K562 (cell line): ENCODE measurements around the gene RNF151. TPM values are rescaled to one million over a fixed set of nuclear protein-coding genes. Genes with fewer than 3 reads are reported as not detected.

Experiments used
- ATAC-seq: fragments of 200-7000 bp; cut with Tn5 transposase; 3 replicates; pipeline ENCODE4 v1.9.1; 2020; ENCODE audit warnings: moderate library complexity
- BruUV-seq: library from RNA; stranded (reverse); fragments of 400-500 nt; replicated peaks from 2 replicates; lab custom pipeline; 2021; lab: Mats Ljungman, UMichigan
- CTCF ChIA-PET: fragments of 300-600 bp; formaldehyde crosslinking; extraction: SDS; loops from one replicate; lab custom pipeline; 2021; ENCODE audit warnings: low intra/inter-chr PET ratio; lab: Yijun Ruan, JAX
- POLR2A ChIA-PET: fragments of 300-600, 350-650 bp; sonication (Branson Sonifier 250); formaldehyde crosslinking; extraction: SDS; loops from one replicate; lab custom pipeline; 2021; ENCODE audit warnings: antibody characterized with exemption, inconsistent platforms; lab: Yijun Ruan, JAX
- DNase-seq, 4 experiments: peaks; one replicate each; pipeline versions ENCODE4 v3.0.0 to v3.0.0-alpha.2; 2011 to 2018; ENCODE audit warnings: low spot score in 3 of 4, mixed read lengths in 3 of 4; ENCODE audit errors: extremely low read depth in 1 of 4
- FAIRE-seq: peaks from 2 replicates; lab custom pipeline; 2011; peaks lifted over from hg19 to GRCh38; lab: Jason Lieb, UNC
- H2AFZ ChIP-seq: 2 replicates; pipeline ENCODE4 v1.6.0; 2011; ENCODE audit warnings: low read depth, low read length, control low read depth, inconsistent platforms
- H3K27ac ChIP-seq: fragments of 200-600 bp; 3 replicates; pipeline ENCODE4 v1.8.0; 2011; ENCODE audit warnings: low read depth, mild to moderate bottlenecking, control low read depth, inconsistent platforms, low read length, moderate library complexity, mixed read lengths; ENCODE audit errors: extremely low read depth
- H3K27me3 ChIP-seq, 2 experiments: fragments of 300-600 bp in 1 of 2; 2 replicates in 1 of 2; 3 replicates in 1 of 2; pipeline versions ENCODE4 v1.6.0 to v1.8.0; 2011; ENCODE audit warnings: inconsistent platforms in 2 of 2, low read length in 2 of 2, mild to moderate bottlenecking in 1 of 2, mixed read lengths in 1 of 2, moderate library complexity in 1 of 2; ENCODE audit not compliant: control insufficient read depth in 2 of 2, insufficient read depth in 2 of 2
- H3K36me3 ChIP-seq: fragments of 300-600 bp; 3 replicates; pipeline ENCODE4 v1.8.0; 2011; ENCODE audit warnings: mild to moderate bottlenecking, low read length, inconsistent platforms; ENCODE audit not compliant: control insufficient read depth, insufficient read depth
- H3K4me1 ChIP-seq, 2 experiments: fragments of 200-600 bp in 1 of 2; replicated peaks in 1 of 2; 2 replicates in 1 of 2; 3 replicates in 1 of 2; pipeline versions ENCODE4 v1.5.1 to v1.8.0; 2011; ENCODE audit warnings: inconsistent platforms in 2 of 2, low read length in 2 of 2, mild to moderate bottlenecking in 1 of 2, mixed read lengths in 1 of 2, moderate library complexity in 1 of 2; ENCODE audit not compliant: control insufficient read depth in 2 of 2, insufficient read depth in 2 of 2
- H3K4me2 ChIP-seq: 2 replicates; pipeline ENCODE4 v1.6.1; 2011; ENCODE audit warnings: low read length, control low read depth, inconsistent platforms, mixed read lengths; ENCODE audit not compliant: insufficient read depth
- H3K4me3 ChIP-seq: fragments of 200-600 bp; sonication (generic), shearing (Covaris generic); 2 replicates; pipeline ENCODE4 v1.5.1; 2016; ENCODE audit warnings: control low read depth, inconsistent platforms
- H3K79me2 ChIP-seq: fragments of 200-600 bp; 3 replicates; pipeline ENCODE4 v1.8.0; 2011; ENCODE audit warnings: low read length, inconsistent platforms; ENCODE audit not compliant: control insufficient read depth, insufficient read depth
- H3K9ac ChIP-seq, 2 experiments: 2 replicates each; pipeline versions ENCODE4 v1.6.0 to v1.6.1; 2011; ENCODE audit warnings: low read depth in 2 of 2, low read length in 2 of 2, control low read depth in 1 of 2, inconsistent platforms in 1 of 2, mild to moderate bottlenecking in 1 of 2, mixed read lengths in 1 of 2; ENCODE audit not compliant: insufficient read depth in 1 of 2
- H3K9me1 ChIP-seq: one replicate; pipeline ENCODE4 v1.6.0; 2011; ENCODE audit warnings: inconsistent platforms, mild to moderate bottlenecking, low read length, moderate library complexity; ENCODE audit not compliant: control insufficient read depth, insufficient read depth
- H3K9me3 ChIP-seq: replicated peaks from 2 replicates; pipeline ENCODE4 v1.5.1; 2011; ENCODE audit warnings: low read depth, low read length, inconsistent platforms; ENCODE audit not compliant: control insufficient read depth, insufficient read depth
- H4K20me1 ChIP-seq: replicated peaks from 2 replicates; pipeline ENCODE4 v1.6.1; 2011; ENCODE audit warnings: low read length, inconsistent platforms, mixed read lengths; ENCODE audit not compliant: control insufficient read depth, insufficient read depth
- ATF7 ChIP-seq: fragments of 450-650 bp; IDR thresholded peaks from 2 replicates; pipeline ENCODE4 v1.7.1; 2014; ENCODE audit warnings: mild to moderate bottlenecking, moderate library complexity
- ETV5 ChIP-seq: sonication (generic); formaldehyde crosslinking; IDR thresholded peaks from 2 replicates; pipeline ENCODE4 v1.4.0; 2020; ENCODE audit warnings: low read depth, mild to moderate bottlenecking, missing genetic modification reagents
- FOXJ2 ChIP-seq: fragments of 200-800 bp; sonication (Bioruptor generic); IDR thresholded peaks from 2 replicates; pipeline ENCODE4 v1.6.1; 2016; ENCODE audit warnings: missing genetic modification characterization, missing compliant biosample characterization
- HDAC2 ChIP-seq: fragments of 450-650 bp; IDR thresholded peaks from 2 replicates; pipeline ENCODE4 v1.6.1; 2016; ENCODE audit warnings: mild to moderate bottlenecking
- HMGXB4 ChIP-seq: sonication (generic); formaldehyde crosslinking; IDR thresholded peaks from 2 replicates; pipeline ENCODE4 v1.8.1; 2023; ENCODE audit warnings: mild to moderate bottlenecking, missing genetic modification reagents
- KDM1A ChIP-seq, 2 experiments: fragments of 450-650 bp; IDR thresholded peaks; 2 replicates each; pipeline ENCODE4 v1.6.1; 2016; ENCODE audit warnings: mild to moderate bottlenecking in 2 of 2
- PRDM10 ChIP-seq: fragments of 450-650 bp; IDR thresholded peaks from 2 replicates; pipeline ENCODE4 v1.6.1; 2018; ENCODE audit not compliant: partially characterized antibody
- SMAD2 ChIP-seq: fragments of 150-350 bp; IDR thresholded peaks from 2 replicates; pipeline ENCODE4 v1.6.1; 2014; ENCODE audit warnings: low read depth, mild to moderate bottlenecking, low read length
- THRA ChIP-seq: fragments of 450-650 bp; IDR thresholded peaks from 2 replicates; pipeline ENCODE4 v1.6.1; 2017; ENCODE audit warnings: mild to moderate bottlenecking, moderate library complexity
- ZC3H4 ChIP-seq: sonication (generic); formaldehyde crosslinking; IDR thresholded peaks from 2 replicates; pipeline ENCODE4 v1.9.0; 2021; ENCODE audit warnings: missing genetic modification reagents, borderline replicate concordance
- ZFP1 ChIP-seq: fragments of 450-650 bp; formaldehyde crosslinking; IDR thresholded peaks from 2 replicates; pipeline ENCODE4 v1.4.0; 2020; ENCODE audit warnings: mild to moderate bottlenecking, mixed read lengths
- ZFP36 ChIP-seq: fragments of 150-350 bp; IDR thresholded peaks from 2 replicates; pipeline ENCODE4 v1.6.1; 2018; ENCODE audit warnings: low read length, low read depth; ENCODE audit not compliant: partially characterized antibody
- ZNF324 ChIP-seq: fragments of 250-450 bp; sonication (Bioruptor Pico); IDR thresholded peaks from 2 replicates; pipeline ENCODE4 v1.4.0; 2020; ENCODE audit warnings: mild to moderate bottlenecking
- ZNF586 ChIP-seq: fragments of 450-650 bp; formaldehyde crosslinking; conservative IDR thresholded peaks from 2 replicates; pipeline ENCODE4 v1.4.0; 2020; ENCODE audit warnings: mild to moderate bottlenecking, moderate library complexity
- ZNF79 ChIP-seq: fragments of 250-450 bp; sonication (Bioruptor Pico); IDR thresholded peaks from 2 replicates; pipeline ENCODE4 v1.4.0; 2020; ENCODE audit warnings: low read depth, mild to moderate bottlenecking, moderate library complexity
- WGBS: fragments of 100-300 bp; shearing (Covaris generic); methylation state at CpG from one replicate; pipeline ENCODE4 v1.1.6; 2016; ENCODE audit warnings: low coverage, mixed read lengths; ENCODE audit not compliant: insufficient coverage; ENCODE audit errors: missing lambda C conversion rate; 5-methylcytosine and 5-hydroxymethylcytosine counted together
- in situ Hi-C: fragments of 300-500 bp; cut with MboI; formaldehyde crosslinking; loops from 4 replicates; pipeline ENCODE4 v1.15.0; 2018; ENCODE audit warnings: inconsistent platforms, mixed read lengths
- intact Hi-C: fragments of 100-400 bp; cut with micrococcal nuclease; formaldehyde crosslinking; loops from 2 replicates; pipeline ENCODE4 v1.14.2; 2022
- polyA plus RNA-seq, 8 experiments: library from polyadenylated mRNA; depleted of rRNA in 4 of 8; stranded (reverse) in 5 of 8; unstranded in 3 of 8; fragments of >200 nt; fragmentation: Nextera tagmentation in 2 of 8; fragmentation: Illumina TruSeq in 1 of 8; extraction: Ambion mirVana in 2 of 8; extraction: Trizol in 1 of 8; gene quantifications; 2 replicates each; pipeline versions ENCODE4 v1.2.1 to v1.2.3, GENCODE V29; 2011 to 2014; ENCODE audit warnings: inconsistent platforms in 1 of 8, missing spikeins in 1 of 8
- total RNA-seq, 7 experiments: library from RNA; depleted of rRNA in 6 of 7; stranded (reverse); fragments of >200 nt in 6 of 7; fragmentation: Illumina TruSeq in 2 of 7; extraction: Trizol in 2 of 7; gene quantifications; 2 replicates each; pipeline versions ENCODE4 v1.2.1 to v1.2.3, GENCODE V29; 2011 to 2021; ENCODE audit warnings: low replicate concordance in 1 of 7

RNF151 gene
- total and polyA plus RNA-seq, 9 of the 15 experiments (the other 6 are each of a cell fraction or from before 2014, with no cell fraction given): not detected

GRCh38 chr16:1958715-1959268 is 7.9 kb upstream of the RNF151 start:
- H3K9me1 ChIP-seq: no peaks in the 10 kb centered on the region
- POLR2A ChIA-PET: no interaction called here
- peaks cover 31% of the 10 kb centered on the region for H4K20me1 ChIP-seq
- DNase-seq (no peak), FAIRE-seq (peak; percentile 35), ATAC-seq (no peak)
- H3K9ac ChIP-seq: peak overlapping the region; percentile 75 to 94
- H3K36me3 ChIP-seq: peaks cover 34% of the 10 kb centered on the region
- H3K27ac ChIP-seq: peak overlapping the region; percentile 58; the same call in 2 of the 3 replicates
- intact Hi-C loops: no loop called here
- WGBS: 39% methylated on average over 13 of the region's 14 CpGs
- no peaks in the 10 kb centered on the region for H3K9me3 ChIP-seq
- no peaks in the 10 kb centered on the region for H3K27me3 ChIP-seq
- peaks cover 45% of the 10 kb centered on the region for H3K79me2 ChIP-seq
- no TSS peak for BruUV-seq
- H3K4me1 ChIP-seq: peaks cover 8 to 52% of the 10 kb centered on the region in 2 experiments; a peak in 4 of 5 replicates
- peak overlapping the region; percentile 96 for H2AFZ ChIP-seq
- H3K4me2 ChIP-seq: peak overlapping the region; percentile 100
- peak overlapping the region; percentile 65 for H3K4me3 ChIP-seq
- CTCF ChIA-PET: interaction anchor here (0.6 kb wide), 1 partner anchor 98 kb away, joined by 3 read pairs; no protein-coding TSS in a partner anchor
- in situ Hi-C loops: no loop called here
- TF ChIP-seq ZNF324 (CRISPR knock-in tag) (no peak), THRA (no peak), ZFP1 (CRISPR knock-in tag) (no peak), KDM1A (IDR thresholded peaks at IDR 0.05) (peak; percentile 42 to 62; a peak in 2 of 4 replicates), FOXJ2 (tag) (no peak), ZFP36 (peak; percentile 96), ZNF586 (CRISPR knock-in tag) (no peak), ATF7 (no peak), ETV5 (no peak), HMGXB4 (CRISPR knock-in tag) (0 out of 2 replicates have a peak, but pooled peaks have one; percentile 21), ZC3H4 (CRISPR knock-in tag) (no peak), SMAD2 (no peak), PRDM10 (no peak), ZNF79 (CRISPR knock-in tag) (no peak), HDAC2 (peak; percentile 24; the same call in 1 of the 2 replicates)
